Activated CD8-positive, alpha-beta T cell treated with anti-CD3 and anti-CD28 coated beads for 36 hours (primary cell): ENCODE data around the gene FASN. TPM values are rescaled to one million over a fixed set of nuclear protein-coding genes. Genes with fewer than 3 reads are reported as not detected.

Source experiments
- ATAC-seq: fragments of 200-7000 bp; cut with Tn5 transposase; one replicate; pipeline ENCODE4 v1.10.0; 2021; ENCODE audit warnings: mild to moderate bottlenecking, moderate library complexity
- CTCF ChIA-PET: fragments of 350-600 bp; sonication (Branson Sonifier 250); formaldehyde crosslinking; loops from one replicate; lab custom pipeline; 2021; ENCODE audit warnings: antibody characterized with exemption; lab: Charles Lee
- POLR2A ChIA-PET: fragments of 350-600 bp; sonication (Branson Sonifier 250); formaldehyde crosslinking; loops from one replicate; lab custom pipeline; 2021; ENCODE audit warnings: antibody characterized with exemption; lab: Charles Lee
- DNase-seq: peaks from one replicate; pipeline ENCODE4 v3.0.0-alpha.2; 2020
- H3K27ac Mint-ChIP-seq: one replicate; pipeline ENCODE4 v1.8.0; 2021; ENCODE audit warnings: mild to moderate bottlenecking, mixed read lengths
- H3K27me3 Mint-ChIP-seq: one replicate; pipeline ENCODE4 v1.8.0; 2021; ENCODE audit warnings: mixed read lengths
- H3K36me3 Mint-ChIP-seq: one replicate; pipeline ENCODE4 v1.8.0; 2021; ENCODE audit warnings: low read depth, mixed read lengths
- H3K4me1 Mint-ChIP-seq: one replicate; pipeline ENCODE4 v1.8.0; 2021; ENCODE audit warnings: low read depth, mixed read lengths
- H3K4me3 Mint-ChIP-seq: one replicate; pipeline ENCODE4 v1.8.0; 2021; ENCODE audit warnings: mild to moderate bottlenecking, moderate library complexity, mixed read lengths
- H3K9me3 Mint-ChIP-seq: one replicate; pipeline ENCODE4 v1.8.0; 2021; ENCODE audit warnings: mixed read lengths
- CTCF ChIP-seq: fragments of 200-600 bp; IDR thresholded peaks from one replicate; pipeline ENCODE4 v1.8.0; 2022; ENCODE audit warnings: antibody characterized with exemption, mild to moderate bottlenecking
- intact Hi-C: fragments of 100-400 bp; cut with micrococcal nuclease; formaldehyde crosslinking; loops from one replicate; pipeline ENCODE4 v1.10.0; 2022
- total RNA-seq, 2 experiments: library from RNA; stranded (reverse); gene quantifications; one replicate each; pipeline ENCODE4 v1.2.3, GENCODE V29; 2021

Gene FASN
- total RNA-seq, 2 experiments from 2014 or later: 250 to 260 TPM

- CTCF ChIA-PET: no interaction called here
- H3K9me3 Mint-ChIP-seq: no peaks in the 10 kb centered on the region
Observed at GRCh38 chr17:82085931-82086764, 11.9 kb downstream of the FASN start.

GRCh38 chr17:82085031-82085861 is 12.8 kb downstream of the FASN start:
- no peak for ATAC-seq
- no peak overlapping the region for H3K27ac Mint-ChIP-seq

More at GRCh38 chr17:82085931-82086764, 11.9 kb downstream of the FASN start:
- Mint-ChIP-seq H3K36me3 (peaks cover 12% of the 10 kb centered on the region), H3K27ac (no peak overlapping the region), H3K4me1 (no peaks in the 10 kb centered on the region), H3K4me3 (no peak overlapping the region), H3K27me3 (no peaks in the 10 kb centered on the region)
- TF ChIP-seq CTCF: no peak
- intact Hi-C loops: no loop called here
- DNase-seq: no peak
- ATAC-seq: no peak
- POLR2A ChIA-PET: interaction anchor here (0.8 to 1.4 kb wide), 3 partner anchors 10 to 460 kb away, joined by 3 to 4 read pairs (median 4); partner anchors contain the start of gene FASN

DNA sequence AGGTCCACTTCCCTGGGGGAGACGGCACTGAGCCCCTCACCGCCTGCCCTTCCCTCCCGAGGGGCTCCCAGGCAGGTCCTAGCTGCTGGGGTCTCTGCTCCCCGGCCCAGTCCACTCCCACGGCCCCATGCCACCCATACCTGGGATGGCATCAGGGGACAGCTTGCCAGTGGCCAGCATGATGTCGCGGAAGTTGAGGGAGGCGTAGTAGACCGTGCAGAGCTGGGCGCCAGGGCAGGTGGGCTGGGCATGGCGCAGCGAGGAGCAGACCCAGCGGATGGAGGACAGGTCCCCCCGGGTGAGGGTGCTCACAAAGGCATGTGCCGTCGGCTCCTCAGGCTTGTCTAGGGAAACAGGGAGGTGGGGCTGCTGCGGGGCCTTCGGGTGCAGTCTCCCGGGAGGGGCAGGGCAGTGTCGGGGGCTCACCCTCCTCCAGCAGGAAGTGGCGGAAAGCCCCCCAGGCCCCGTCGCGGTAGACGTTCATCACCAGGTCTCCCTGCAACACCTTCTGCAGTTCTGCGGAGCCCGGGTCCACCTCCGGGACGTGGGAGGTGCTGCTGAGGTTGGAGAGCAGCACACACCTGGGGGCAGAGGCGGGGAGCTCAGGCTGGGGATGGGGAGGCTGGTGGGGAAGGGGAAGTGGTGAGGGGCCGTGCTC is 13.5 kb downstream of the FASN start:
- no peak overlapping the region for H3K4me3 Mint-ChIP-seq
- no peaks in the 10 kb centered on the region for H3K27me3 Mint-ChIP-seq
- TF ChIP-seq CTCF: no peak
- no peaks in the 10 kb centered on the region for H3K4me1 Mint-ChIP-seq
- ChIA-PET CTCF (no interaction called here), POLR2A (interaction anchor here (1.0 to 1.4 kb wide), 3 partner anchors 14 to 18 kb away, joined by 3 to 4 read pairs (median 3); partner anchors contain the start of gene FASN)
- H3K27ac Mint-ChIP-seq: no peak overlapping the region
- no peaks in the 10 kb centered on the region for H3K9me3 Mint-ChIP-seq
- H3K36me3 Mint-ChIP-seq: peaks cover 14% of the 10 kb centered on the region
- ATAC-seq: no peak
- no peak for DNase-seq
- intact Hi-C loops: no loop called here

More at GRCh38 chr17:82085031-82085861, 12.8 kb downstream of the FASN start:
- no peak overlapping the region for H3K4me3 Mint-ChIP-seq
- no peaks in the 10 kb centered on the region for H3K4me1 Mint-ChIP-seq
- no peaks in the 10 kb centered on the region for H3K27me3 Mint-ChIP-seq
- intact Hi-C loops: no loop called here
- TF ChIP-seq CTCF: no peak
- ChIA-PET POLR2A (interaction anchor here (1.2 to 1.4 kb wide), 2 partner anchors 13 to 19 kb away, joined by 3 to 4 read pairs; partner anchors contain the start of gene FASN), CTCF (no interaction called here)
- H3K36me3 Mint-ChIP-seq: peaks cover 10% of the 10 kb centered on the region
- no peaks in the 10 kb centered on the region for H3K9me3 Mint-ChIP-seq
- DNase-seq: no peak

DNA sequence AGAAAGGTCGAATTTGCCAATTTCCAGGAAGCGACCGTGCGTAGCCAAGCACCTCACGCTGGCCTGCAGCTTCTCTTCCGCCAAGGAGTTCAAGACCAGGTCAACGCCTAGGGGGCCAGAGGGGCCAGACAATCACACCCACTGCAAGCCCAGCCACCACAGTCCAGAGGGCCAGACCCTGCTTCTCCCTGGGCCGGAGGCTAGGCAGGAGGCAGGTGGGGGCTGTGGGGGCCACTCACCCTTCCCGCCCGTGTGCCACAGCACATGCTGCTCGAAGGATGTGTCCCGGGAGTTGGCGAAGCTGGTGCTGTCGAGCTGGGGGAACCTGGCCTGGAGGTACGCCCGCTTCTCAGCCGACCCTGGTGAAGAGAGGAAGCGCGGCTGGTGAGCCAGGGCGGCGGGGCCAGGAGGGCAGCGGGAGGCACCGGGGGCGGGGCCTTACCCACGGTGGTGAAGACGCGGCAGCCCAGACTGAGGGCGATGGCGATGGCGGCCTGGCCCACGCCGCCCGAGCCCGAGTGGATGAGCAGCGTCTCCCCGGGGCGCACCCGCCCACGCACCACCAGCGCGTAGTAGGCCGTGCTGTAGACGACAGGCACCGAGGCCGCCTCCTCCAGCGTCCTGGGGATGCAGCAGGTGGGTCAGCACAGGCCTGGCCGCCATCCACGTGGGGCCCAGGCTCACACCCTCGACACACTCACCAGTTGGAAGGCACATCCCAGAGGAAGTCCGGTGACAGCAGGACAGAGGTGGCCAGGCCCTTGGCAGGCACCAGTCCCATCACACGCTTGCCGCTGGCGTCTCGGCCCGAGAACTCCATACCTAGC is 14.3 kb downstream of the FASN start:
- peaks cover 14% of the 10 kb centered on the region for H3K36me3 Mint-ChIP-seq
- no peak overlapping the region for H3K27ac Mint-ChIP-seq
- ChIA-PET POLR2A (interaction anchor here (0.8 to 1.1 kb wide), 3 partner anchors 14 to 26 kb away, joined by 3 to 4 read pairs (median 3); partner anchors contain the start of gene DUS1L), CTCF (no interaction called here)
- no peaks in the 10 kb centered on the region for H3K9me3 Mint-ChIP-seq
- no peak overlapping the region for H3K4me3 Mint-ChIP-seq
- no peaks in the 10 kb centered on the region for H3K4me1 Mint-ChIP-seq
- no peak for TF ChIP-seq CTCF
- ATAC-seq (no peak), DNase-seq (no peak)
- no peaks in the 10 kb centered on the region for H3K27me3 Mint-ChIP-seq
- intact Hi-C loops: no loop called here
